ENCODE data around the gene GAS2L2.

Gene GAS2L2

DNA sequence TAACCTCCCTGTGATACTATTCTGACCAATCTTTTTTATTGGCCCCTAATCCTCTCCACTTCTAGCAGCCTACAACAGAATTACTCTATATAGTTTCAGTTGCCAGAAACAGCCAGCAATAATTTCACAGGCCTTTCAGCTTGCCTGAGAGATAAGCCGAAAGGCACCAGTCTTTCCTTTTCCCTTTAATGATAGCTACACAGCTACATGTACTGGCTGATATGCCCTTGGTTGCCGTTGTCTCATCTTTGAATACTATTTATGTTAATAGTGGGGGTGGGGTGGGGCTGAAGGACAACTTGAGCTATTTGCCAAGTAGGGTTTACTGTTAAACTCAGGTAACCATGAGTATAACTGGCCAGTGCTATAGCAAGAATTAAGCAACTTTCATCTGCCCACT, 57.4 kb downstream of the GAS2L2 start:
- no peak for DNase-seq (ENCODE audit: low read depth, low spot score)

- no peak for DNase-seq (ENCODE audit: low read depth, low spot score)
These were observed 58.1 kb downstream of the GAS2L2 start for GRCh38 chr17:35694906-35695305.

Data from activated CD4-positive, CD25-positive, alpha-beta regulatory T cell treated with anti-CD3 and anti-CD28 coated beads, Interleukin-2, amount 50 U/mL, for 16 hours (primary cell).